ELF-1 (cell line): ENCODE measurements around the gene IFT27.
A peak's percentile ranks its signal among the peaks of the same experiment; 100 is the strongest.
"Not testable (repeated sequence)": the region's sequence is repeated elsewhere in the genome, so short reads cannot be mapped to it uniquely, and the experiment has no call there.

ENCODE experiments used
- DNase-seq: peaks from one replicate; pipeline ENCODE4 v3.0.0-alpha.2; 2016; ENCODE audit warnings: low read depth, low spot score

IFT27 gene

DNA sequence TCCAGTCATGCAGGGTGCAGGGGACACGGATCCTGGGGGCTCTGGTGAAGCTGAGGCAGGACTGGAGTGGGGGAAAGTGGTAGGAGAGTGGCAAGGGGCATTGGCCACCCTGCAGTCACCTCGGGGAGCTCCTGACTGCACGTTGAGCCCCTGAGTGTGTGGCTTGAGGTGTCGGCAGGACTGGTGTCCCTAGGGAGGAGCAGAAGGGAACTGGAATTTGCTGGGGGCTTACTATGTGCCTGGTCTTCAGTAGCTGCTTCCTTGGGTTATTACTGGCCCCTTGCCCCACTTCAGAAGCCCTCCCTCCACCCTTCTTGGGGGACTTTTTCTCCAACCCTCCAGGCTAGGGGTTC is 31.5 kb downstream of the IFT27 start:
- no peak for DNase-seq

DNA sequence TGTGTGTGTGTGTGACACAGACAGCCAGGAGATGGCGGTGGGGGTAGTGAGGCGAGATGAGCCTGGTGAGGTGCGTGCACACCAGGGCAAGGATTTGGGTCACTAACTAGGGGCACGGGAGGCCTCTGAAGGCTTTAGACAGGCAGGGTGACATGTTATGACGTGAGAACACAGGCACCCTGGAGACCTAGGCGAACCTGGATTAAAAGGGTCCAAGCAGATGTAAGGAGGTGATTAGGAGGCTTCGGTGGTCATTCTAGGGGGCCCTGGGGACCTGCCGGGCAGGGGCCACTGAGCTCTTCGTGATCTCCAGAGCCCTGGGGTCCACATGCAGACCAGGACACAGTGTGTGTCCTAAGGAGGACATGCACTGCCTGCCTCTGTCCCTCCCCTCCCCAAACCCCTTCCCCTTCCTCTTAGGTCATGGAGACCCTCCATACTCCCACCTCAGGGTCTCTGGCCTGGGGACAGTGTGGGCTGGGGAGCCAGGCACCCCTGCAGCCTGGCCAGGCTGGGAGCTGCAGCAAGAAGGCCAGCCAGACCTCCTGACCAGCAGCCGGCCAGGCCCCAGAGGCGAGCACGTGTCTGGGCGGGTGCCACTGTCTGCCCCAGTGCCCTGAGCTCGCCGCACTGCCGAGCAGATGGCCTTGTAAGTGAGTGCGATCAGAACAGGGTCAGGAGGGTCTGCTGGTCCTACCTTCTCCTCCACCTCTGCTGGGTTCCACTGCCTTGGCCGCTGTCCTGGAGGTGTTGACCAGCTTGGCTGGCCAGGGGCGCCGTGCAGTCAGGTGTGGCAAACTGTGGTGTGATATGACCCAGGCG is 32.1 kb downstream of the IFT27 start:
- DNase-seq, result no peak

DNA sequence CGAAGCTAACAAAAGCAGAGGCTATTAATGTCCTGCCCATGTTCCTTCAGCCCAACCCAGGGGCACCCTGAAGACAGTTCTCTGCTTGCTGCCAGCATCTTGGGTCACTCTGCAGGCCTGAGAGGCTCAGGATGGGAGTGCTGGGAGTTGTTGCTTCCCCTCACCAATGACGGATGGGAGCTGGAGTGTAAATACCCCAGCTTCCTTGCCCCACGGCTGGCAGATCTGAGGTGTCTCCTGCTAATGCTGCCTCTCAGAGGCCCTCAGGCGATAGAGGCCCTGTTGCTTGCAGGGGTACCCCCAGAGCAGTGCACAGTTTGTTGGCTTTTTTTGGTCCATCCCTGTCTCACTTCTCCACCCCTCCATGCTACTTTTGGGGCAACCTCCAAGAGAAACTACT is 32.9 kb downstream of the IFT27 start:
- DNase-seq, result no peak

DNA sequence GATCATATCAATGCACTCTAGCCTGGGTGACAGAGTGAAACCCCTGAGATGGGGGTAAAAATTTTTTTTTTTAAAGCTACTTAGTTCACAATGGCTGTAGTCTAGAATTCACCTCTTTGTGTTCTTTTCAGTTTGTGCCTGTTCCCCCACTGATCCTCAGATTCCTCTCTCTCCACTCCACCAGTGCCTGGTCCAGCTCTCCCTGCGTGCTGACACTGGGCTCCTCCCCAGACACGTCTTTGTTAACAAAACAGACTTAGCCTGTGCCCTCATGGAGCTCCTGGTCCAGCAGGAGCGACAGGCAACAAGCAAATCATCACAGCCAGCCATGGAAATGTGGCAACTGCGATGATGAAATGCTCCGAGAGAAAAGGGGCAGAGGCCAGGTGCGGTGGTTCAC is 34.0 kb downstream of the IFT27 start:
- DNase-seq, result no peak

DNA sequence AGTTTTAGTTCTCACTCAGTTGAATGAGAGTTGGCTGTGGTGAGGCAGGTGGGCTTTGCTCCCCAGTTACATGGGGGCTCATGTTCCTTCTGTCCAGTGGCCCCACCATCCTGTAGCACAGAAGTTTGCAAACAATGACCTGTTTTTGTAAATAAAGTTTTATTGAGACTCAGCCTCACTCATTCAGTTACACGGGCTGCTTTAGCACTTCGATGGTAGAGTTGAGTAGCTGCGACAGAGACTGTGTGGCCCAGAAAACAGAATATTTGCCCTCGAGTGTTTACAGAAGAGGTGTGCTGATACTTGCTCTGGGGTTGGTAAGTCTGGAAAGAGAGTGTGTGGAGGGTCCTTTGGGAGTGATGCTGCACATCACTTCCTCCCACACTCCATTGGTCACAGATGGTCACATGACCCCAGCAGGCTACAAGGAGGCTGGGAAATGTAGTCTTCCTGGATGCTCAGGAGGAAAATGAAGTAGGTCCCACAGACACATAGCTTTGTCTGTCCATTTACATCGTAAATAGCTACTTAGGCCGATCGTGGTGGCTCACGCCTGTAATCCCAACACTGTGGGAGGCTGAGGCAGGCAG is 34.6 kb downstream of the IFT27 start:
- peak; percentile 43 for DNase-seq

DNA sequence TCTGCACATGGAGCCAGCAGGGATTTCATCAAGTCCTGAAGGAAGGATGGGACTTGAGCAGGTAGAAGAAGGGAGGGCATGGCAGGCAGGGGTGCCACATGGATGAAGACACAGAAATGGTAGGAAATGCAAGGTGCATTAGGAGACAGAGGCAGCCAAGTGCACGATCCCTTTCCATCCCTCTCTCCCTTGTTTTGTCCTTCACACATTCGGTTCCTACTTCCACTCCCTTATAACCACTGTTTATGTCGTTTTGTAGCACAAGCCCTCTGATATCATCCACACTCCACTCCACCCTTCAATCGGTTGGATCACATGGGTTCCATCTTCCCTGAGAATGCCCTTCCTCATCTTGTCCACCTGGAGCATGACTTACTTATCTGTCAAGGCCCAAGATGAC is 35.2 kb downstream of the IFT27 start:
- no peak for DNase-seq

DNA sequence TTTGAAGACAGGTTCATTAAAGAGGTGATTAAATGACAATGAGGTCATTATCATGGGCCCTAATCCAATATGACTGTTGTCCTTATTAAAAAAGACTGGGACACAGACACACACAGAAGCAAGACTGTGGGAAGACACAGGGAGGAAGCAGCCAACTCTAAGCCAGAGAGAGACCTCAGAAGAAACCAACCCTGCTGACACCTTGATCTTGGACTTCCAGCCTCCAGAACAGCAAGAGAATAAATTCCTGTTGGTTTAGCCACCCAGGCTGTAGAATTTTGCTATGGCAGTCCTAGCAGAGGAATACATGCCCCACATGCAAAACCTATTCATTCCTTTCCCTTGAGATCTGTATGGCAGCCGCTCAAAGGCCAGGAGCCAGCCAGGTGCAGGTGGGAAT is 36.7 kb downstream of the IFT27 start:
- DNase-seq, result no peak

DNA sequence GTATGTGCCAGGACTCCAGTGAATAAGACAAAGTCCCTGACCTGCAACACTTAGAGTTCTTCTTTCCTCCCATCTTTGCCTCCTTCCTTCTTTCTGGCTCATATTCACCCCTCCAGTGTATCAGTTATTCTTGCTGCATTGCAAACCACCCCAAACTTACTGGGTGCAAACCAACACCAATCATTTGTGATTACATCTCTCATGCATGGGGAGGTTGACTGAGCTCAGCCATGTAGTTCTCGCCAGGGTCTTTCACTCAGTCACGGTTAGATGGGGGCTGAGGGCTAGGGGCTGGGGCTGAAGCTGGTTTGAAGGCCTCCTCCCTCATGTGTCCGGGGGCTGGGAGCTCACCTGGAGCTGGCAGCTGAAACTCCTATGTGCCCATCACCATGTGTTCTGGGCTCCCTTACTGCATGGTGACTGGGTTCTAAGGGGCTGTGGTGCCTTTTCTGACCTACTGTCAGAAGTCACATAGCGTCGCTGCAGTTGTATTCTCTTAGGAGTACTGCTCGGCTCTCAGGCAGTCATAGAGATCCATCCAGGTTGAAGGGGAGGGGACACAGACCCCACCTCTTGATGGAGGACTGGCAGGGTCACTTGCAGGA is 37.4 kb downstream of the IFT27 start:
- DNase-seq, result no peak

DNA sequence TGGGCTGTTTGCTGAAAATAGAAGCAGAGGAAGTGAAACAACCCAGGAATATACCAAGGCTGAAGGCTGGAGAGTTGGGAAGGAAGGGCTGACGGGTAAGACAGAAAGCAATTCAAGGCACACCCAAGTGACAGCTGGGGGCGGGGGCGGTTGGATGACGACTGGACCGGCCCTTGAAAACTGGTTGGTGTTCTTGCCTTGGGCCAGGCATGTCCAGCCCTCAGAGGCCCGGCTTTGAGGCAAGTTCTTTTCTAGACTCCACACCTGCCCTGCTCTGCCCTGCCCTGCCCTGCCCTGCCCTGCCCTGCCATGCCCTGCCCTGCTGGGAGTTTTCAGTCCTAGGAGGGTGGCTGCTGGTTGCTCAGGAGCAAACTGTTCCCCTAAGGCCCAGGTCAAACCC is 38.1 kb downstream of the IFT27 start:
- DNase-seq, result no peak

DNA sequence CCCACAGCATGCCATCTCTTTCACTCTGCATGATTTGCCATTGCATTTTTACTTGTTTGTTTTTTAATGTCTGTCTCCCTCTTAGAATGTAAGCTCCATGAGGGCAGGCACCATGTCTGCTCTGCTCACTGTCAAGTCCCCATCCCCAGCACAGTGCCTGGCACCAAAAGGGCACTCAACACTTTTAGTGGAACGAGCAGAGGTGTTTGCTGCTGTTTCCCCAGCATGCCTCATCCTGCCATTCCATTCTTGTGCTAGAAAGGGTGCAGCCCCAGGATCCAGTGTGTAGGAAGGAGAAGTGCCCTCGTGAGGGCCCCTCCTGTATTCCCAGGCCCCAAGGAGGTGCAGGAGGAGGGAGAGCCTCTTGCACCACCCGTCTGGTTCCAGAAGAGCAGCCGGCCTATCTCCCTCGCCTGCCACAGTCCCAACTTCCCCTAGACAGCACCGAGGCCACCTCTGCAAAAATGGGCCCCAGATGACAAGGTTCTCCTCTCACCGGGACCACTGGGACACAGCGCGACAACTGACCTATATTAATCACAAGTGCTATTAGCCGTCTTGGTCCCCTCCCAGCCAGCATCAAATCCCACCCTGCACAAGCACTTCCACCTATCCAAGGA is 39.1 kb downstream of the IFT27 start:
- DNase-seq, result no peak

DNA sequence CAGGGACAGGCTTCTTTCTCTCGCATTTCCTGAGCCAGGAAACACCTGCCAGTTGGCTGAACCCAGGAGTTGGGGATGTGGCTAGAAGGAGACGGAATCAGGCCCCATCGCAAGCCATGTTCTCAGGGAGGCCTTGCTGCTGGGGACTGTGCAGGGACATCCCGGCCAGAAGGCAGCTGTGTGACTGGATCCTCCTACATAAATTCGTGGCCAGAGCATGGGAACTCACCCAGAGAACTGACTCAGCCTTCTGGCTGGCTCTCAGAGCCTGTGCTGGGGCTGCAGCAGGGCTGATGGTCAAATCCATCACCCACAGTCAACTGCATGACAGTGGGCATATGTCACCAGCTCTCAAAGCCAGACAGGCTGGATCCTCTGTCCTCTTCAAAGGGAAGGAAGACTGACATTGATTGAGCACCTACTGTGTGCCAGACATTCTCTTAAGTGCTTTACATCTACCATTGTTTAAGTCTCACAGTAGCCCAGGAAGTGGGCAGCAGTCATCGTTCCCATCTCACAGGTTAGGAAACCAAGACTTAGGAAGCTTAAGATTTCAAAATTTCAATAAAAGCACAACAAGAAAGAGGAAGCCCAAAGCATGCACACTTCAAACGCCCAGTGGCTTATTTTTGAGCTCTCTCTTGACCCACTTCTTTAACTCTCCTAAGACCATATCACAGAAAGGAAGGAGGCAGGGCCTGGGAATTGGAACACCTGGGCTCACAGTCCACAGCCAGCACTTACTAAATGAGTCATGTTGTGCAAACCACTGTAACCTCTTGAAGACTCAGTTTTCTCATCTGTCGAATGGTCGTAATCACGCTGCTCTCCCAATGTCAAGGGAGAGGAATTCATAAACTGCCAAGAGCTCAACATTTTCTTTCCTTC is 41.5 kb downstream of the IFT27 start:
- peak; percentile 59 for DNase-seq

DNA sequence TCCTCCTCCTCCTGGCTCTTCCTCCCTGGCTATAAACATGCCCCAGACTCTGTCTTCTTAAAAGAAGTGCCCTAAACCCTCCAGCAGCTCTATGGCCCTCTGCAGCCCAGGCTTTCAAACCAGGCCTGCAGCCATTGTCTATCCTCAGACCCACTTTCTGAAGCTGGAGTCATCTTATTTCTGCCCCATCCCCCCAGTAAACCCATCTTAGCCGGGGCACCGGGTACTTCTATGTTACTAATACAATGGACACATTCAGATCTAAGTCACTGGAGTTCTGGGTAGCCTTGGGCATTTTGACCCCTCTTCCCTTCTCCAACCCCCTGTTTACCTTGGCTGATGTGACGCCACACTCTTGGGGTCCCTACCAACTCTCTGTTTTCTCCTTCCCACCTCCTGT is 42.6 kb downstream of the IFT27 start:
- DNase-seq, result no peak

DNA sequence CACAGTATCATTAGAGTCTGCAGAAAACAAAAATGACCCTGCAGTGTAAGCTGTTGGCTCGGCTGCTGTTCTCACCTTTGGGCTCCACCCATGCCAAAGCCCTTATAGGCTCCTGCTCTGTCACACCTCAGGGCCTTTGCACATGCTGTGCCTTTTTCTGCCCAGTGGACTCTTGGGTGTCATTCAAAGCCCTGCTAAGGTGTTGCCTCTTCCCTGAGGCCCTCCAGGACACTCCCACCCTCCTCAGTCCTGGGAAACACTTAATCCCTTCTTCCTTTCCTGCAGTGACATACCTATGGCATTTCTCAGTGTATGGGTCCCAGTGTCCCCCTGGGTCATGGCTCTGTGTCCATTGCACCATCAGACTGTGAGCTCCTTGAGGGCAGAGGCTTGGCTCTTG is 43.3 kb downstream of the IFT27 start:
- DNase-seq, result no peak

DNA sequence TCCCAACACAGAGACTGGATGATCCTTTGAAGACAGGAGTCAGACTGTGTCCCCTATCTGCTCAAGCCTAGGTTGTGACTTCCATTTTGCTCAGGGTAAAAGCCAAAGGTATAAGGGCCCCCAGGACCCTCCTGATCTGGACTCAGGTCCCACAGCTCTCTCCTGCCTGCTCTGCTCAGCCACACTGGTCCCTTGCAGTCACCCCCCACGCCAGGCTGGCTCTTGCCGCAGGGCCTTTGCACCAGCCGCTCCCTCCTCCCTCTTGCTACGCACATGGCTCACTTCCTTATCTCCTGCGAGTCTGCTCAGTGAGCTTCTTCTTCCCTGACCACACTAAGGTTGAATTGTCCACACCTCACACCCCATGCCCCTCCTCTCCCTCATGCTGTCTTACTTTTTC is 44.0 kb downstream of the IFT27 start:
- no peak for DNase-seq

DNA sequence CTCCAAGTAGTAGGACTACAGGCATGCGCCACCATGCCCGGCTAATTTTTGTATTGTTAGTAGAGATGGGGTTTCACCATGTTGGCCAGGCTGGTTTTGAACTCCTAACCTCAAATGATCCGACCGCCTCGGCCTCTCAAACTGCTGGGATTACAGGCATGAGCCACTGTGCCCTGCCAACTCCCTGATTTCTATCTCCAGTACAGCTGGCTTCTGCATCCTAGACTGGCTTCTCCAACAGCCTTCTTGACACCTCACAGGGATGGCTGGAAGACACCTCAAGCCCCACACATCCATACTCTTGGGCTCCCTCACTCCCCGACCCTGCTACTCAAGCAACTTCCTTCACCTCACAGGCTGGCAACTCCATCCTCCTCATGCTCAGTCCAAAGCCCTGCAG is 44.6 kb downstream of the IFT27 start:
- not testable (repeated sequence) for DNase-seq

DNA sequence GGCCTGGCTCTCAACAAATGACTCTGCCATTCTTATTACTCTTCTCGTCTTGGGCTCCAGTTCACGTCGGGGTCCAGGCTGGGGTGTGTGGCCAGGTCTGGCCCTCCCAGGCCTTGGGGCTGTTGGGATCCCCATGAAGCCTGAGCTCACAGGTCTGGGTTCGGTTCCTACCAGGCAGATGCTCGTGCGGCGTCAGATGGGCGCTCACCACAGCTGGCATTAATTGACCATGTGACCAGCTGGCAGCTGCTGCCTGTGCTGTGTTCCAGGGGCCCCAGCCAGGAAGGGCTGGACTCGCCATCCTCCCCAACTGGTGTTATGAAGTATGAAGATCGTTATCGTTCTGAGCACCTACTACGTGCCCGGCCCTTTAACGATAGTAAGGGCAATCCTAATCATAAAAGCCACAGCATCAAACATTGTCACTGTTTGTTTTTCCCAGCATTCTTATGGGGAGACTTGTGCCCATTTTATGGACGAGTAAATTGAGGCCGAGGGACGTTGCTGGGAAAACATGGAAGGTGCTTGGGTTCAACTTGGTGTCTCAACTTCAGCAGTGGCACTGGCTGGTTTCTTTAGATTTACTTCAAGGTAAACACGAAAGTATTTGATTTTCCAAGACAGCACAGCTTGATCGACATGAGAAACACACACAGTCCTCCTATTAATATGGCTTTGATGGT is 45.6 kb downstream of the IFT27 start:
- DNase-seq, result no peak

DNA sequence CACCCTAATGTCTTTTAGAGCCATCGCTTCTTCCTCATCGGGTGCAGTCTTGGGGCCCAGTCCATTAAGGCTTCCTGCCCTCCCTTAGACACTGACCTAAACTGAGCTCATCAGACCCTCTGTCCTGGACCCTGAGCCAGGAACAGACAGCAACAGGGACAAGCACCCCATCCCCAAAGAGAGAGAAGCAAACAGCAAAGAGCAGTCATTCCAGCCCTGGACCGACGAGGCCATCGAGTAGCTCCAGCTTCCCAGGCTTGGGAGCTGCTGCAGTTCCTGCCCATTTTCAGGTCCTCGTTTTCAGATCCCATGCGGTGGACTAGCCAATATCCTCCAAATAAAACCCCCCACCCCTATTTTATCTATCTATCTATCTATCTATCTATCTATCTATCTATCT is 46.6 kb downstream of the IFT27 start:
- no peak for DNase-seq

DNA sequence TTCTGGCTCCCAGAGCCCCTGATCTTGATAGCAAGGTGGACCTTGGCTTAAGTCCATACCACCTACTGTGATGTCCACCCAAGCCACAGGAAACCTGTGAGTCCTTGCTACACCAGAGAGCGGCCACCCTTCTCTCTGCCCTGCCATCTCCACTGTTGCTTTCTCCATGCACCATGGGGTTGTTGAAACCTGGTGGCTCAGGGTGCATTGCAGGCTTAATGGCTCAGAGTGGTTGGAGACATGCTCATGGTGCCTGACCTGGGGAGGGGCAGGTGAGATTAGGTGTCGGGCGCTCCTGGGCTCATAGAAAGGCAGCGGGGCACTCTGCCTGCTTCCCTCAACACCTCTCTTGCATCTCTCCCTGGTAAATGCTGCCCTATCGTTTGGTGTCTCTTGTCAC is 47.4 kb downstream of the IFT27 start:
- no peak for DNase-seq

DNA sequence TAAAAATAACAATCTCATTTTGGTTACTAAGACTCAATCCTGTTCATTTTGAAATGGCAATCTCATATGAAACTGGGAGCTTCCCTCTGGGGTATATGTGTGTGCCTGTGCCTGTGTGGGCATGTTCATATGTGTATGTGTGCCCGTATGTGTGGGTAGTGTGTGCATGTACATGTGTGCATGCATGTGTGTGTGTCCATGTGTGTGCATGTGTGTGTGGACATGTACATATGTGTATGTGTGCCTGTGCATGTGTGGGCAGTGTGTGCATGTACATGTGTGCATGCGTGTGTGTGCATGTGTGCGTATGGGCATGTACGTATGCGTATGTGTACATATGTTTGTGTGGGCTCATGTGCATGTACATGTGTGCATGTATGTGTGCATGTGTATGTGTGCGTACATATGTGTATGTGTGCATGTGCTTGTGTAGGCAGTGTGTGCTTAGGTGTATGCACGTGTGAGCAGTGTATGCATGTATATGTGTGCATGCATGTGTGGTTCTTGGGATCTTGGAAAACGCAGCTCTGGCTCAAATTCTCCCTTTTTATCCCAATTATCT is 47.9 kb downstream of the IFT27 start:
- DNase-seq, result no peak

DNA sequence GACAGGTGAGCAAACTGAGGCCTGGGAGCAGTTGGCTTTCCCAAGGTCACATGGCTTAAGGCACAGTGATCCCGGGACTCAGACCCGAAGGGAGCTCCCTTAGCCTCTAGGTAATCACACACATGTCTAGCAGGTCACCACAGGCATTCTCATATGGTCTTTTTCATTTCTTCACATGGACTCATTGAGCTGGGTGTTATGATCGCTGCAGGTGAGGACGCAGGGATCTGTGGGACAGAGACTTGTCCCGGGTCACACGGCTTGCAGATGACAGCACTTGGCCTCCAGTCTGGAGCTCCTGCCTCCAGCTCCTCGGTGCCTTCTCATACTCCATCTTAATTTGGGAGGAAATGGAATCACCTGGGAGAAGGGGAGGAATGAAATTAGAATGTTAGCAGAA is 48.8 kb downstream of the IFT27 start:
- no peak for DNase-seq

DNA sequence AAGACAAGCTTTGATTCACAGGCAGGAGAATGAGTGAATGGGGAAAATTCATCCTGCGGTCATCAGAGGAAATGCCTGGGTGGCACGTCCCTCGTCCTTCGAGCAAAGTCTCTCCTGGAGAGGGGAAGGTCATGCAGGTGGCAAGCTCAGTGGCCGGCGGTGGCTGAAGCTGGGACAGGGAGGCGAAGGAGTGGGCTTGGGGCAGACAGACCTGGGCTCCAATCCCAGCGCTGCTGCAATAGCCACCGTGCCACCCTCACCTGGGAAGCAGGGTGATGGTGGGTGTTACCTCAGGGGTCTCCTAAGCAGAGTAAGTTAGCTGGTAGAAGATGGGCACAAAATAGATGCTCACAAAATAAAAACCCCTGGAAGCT is 49.9 kb downstream of the IFT27 start:
- DNase-seq, result no peak
